NK-92 (cell line): ENCODE data around the gene BIRC2.
"Not testable (repeated sequence)": the region's sequence is repeated elsewhere in the genome, so short reads cannot be mapped to it uniquely, and the experiment has no call there.

Source experiments
- DNase-seq: peaks from one replicate; lab custom pipeline; 2025; ENCODE audit not compliant: unreplicated experiment; lab: John Stamatoyannopoulos, UW

Gene BIRC2

DNA sequence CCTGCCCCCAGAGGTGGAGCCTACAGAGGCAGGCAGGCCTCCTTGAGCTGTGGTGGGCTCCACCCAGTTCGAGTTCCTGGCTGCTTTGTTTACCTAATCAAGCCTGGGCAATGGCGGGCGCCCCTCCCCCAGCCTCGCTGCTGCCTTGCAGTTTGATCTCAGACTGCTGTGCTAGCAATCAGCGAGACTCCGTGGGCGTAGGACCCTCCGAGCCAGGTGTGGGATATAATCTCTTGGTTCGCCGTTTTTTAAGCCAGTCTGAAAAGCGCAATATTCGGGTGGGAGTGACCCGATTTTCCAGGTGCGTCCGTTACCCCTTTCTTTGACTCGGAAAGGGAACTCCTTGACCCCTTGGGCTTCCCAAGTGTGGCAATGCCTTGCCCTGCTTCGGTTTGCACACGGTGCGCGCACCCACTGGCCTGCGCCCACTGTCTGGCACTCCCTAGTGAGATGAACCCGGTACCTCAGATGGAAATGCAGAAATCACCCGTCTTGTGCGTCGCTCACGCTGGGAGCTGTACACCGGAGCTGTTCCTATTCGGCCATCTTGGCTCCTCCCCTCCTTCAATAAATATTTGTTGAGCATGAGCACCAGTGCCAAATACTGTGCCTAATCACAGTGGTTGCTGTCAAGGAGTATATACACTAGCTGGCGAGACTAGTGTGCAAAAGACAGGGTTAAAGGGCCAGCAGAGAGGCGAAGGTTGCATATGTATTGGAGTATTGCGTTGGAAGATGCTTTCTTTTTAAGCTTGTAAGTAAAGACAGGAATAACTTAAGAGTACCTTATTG, 27.8 kb downstream of the BIRC2 start:
- not testable (repeated sequence) for DNase-seq

DNA sequence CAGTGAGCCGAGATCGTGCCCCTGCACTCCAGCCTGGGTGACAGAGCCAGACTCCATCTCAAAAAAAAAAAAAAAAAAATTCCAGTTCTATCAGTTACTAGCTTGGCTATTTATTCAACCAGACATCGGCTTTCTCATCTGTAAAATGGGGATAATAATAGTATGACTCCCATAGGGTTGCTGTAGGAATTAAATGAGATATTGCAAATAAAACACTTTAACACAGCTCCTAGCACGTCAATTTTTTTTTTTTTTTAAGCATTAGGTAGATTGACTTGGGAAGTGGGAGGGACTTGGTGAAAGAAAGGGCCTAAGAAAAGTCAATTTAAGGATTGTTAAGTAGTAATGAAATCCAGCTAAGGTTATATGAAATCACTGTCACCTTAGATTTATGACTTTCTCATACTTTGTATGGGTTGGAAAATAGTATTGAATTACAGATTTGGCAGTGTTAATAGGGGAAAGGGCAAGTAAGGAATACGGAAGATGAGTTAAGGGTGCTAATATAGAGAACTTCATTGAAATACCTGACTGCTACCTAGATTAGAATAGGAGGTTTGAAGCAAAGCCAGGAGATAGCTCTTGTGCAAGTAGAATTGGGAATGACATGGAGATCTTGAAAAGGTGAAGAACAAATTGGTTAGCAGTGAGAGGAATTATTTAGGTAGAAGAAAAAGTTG, 28.8 kb downstream of the BIRC2 start:
- no peak for DNase-seq

- DNase-seq, result no peak
Measured at GRCh38 chr11:102377891-102378290, 30.9 kb downstream of the BIRC2 start.

DNA sequence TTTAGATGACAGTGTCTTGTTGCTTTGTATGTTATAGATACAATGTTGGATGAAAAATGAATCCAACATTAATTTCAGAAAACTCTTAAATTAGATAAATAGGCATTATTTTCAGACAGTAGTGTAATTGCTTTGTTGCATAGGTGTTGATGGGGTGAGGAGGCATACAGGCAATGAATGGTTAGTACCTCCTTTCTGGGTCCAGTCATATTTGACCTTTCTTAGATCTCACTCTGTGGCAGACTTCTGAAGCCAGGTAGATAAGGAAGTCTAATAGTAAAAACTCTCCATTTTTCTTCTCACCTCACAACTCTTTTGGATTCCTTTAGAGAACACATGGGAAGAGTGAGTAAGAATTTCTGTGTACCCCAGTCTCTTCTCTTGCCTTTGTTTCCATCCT, 31.8 kb downstream of the BIRC2 start:
- no peak for DNase-seq

- no peak for DNase-seq
Measured at GRCh38 chr11:102382384-102382783, 35.4 kb downstream of the BIRC2 start.

DNA sequence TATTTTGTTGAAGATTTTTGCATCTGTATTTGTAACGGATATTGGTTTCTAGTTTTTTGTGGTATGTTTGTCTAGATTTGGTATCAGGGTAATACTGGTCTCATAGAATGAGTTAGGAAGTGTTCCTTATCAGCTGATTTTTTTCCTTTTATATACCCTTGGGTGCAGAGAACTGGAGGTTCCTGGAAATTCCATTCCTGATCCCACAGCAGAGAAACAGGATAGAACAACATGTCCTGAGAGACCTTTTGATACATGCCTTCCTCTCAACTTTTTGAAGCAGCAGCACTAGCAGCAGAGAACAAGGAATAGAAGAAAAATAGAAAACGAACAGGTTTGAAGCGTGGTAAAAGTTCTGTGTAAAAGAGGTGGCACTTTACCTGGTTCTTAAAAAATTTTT, 36.8 kb downstream of the BIRC2 start:
- DNase-seq, result no peak

- DNase-seq, result no peak
Measured at GRCh38 chr11:102384419-102385079, 37.5 kb downstream of the BIRC2 start.

DNA sequence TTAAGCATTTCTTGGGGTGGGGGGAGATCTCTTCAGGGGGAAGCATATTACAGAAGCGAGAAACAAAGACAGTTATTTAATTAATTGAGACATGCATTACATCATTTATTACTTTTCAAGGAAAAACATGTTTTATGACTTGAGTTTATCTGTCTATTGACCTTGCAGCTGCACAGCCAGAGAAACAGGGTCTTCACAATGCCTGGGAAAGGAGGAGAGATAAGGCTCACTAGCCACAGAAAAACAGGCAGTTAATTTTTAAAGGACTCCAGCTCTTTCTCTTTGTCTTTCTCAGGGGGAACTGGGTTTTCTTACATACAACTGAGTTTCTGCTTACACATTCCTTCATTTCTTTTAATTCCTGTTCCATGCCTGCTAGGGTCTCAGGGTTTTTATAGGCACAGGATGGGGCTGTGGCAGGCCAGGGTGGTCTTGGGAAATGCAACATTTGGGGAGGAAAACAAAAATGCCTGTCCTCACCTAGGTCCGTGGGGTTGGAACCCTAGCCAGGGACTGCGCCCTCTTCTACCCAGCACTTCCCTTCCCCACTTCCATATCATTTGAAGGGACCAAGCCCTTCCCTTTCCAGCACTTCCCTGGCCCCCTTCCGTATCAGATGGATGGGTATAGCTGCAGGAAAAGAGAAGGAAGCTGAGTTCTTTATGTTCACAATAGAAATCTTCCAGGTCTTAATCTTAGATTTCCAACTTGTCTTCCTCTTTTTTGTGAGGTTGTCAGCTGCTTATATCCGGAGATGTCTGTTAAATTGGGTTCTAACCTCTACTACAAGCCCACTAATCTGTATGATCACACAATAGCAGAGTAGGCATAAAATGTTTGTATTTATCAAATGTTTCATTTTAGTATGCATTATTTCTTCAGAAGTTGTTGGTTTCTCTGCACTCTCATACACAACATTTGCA, 38.3 kb downstream of the BIRC2 start:
- no peak for DNase-seq

DNA sequence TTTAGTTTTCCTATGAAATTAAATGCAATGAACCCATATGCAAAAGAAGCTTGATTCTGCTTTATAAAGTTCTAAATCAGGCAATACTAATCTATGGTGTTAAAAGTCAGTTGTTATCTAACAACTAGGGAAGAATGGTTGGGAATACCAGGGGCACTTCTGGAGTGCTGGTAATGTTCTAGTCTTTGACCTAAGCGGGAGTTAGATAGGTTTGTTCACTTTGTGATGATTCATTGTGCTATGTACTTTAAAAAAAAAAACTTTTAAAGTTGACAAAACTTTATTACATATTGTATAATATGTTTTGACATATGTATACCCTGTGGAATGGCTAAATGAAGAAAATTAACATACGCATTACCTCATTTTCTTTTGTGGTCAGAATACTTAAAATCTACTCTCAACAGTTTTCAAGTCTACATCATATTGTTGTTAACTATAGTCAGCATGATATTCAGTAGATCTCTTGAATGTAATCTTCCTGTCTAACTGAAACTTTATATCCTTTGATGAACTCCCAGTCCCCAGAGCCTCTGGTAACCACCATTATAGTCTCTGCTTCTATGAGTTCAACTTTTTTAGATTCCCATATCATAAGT, 39.2 kb downstream of the BIRC2 start:
- DNase-seq, result no peak

DNA sequence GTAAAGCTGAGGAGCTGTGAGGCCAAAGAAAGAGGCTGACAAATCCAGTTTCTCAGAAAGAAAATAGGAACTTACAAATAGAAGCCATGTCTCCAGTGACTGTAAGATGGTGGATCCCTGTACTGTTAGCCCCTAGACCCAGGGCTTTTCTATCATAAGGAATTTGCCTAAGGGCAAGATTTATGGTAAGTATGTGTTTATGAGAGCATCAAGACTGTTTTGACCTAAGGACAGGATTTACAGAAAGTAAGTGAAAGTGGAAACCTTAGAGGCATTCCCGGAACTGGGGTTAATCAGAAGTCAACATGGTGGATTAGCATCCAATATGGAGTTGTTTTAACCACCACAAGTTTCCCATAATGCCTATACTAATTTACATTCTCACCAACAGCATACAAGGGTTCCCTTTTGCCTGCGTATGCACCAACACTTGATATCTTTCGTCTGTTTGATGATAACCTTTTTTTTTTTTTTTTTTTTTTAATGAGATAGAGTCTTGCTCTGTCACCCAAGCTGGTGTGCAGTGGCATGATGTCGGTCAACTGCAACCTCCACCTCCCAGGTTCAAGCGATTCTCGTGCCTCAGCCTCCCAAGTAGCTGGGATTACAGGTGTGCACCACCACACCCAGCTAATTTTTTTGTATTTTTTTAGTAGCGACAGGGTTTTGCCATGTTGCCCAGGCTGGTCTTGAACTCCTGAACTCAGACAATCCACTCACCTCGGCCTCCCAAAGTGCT, 40.2 kb downstream of the BIRC2 start:
- DNase-seq, result no peak

- DNase-seq, result no peak
Measured at GRCh38 chr11:102389253-102389652, 42.2 kb downstream of the BIRC2 start.

DNA sequence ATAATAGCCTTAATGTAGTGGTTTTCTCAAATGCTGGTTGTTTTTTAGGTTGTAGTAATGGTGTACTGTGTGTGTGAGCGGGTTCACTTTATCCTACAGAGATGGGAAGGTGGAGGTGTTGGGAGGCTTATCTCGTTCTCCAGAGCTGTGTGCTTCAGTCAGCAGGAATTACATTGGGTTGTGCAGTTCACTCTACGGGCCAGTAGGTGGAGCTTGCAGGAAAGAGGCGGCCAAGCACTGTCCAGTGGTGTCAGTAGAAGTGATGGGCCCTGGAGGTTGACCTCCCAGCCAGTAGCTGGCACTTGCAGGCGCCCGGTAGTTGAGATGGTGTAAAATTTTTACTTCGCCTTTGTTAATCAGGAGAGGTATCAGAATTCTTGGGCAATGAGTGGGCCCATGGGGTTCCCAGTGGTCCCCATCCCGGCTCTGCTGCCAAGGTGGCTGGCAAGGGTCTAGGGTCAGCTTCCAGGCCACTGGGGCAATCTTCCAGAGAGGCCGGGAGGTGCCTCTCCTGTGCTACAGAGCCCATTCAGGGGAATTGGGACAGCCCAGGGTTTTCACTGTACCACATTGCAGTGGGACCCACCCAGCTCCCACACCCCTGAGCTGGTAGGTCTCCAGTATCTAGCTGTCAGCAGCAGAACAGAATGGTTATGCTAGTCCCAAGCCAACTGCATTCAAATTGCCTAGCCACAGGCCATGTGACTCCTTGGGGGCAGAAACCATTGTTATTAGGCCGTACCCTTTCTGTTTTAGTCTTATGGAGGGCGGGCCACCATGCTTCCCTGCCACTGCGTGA, 43.9 kb downstream of the BIRC2 start:
- no peak for DNase-seq

GRCh38 chr11:102391549-102392237, 44.7 kb downstream of the BIRC2 start:
- DNase-seq, result no peak

- no peak for DNase-seq
Measured at GRCh38 chr11:102393272-102393730, 46.3 kb downstream of the BIRC2 start.

- DNase-seq, result no peak
Measured at GRCh38 chr11:102395720-102396393, 48.8 kb downstream of the BIRC2 start.

GRCh38 chr11:102396708-102397563, 49.9 kb downstream of the BIRC2 start:
- DNase-seq, result no peak

GRCh38 chr11:102398297-102398696, 51.3 kb downstream of the BIRC2 start:
- DNase-seq, result no peak
